NCI-H748 (cell line): Measurements from ENCODE around the gene IL1RL1.

Experiments
- DNase-seq: peaks from one replicate; lab custom pipeline; 2025; ENCODE audit not compliant: unreplicated experiment; lab: John Stamatoyannopoulos, UW

The IL1RL1 gene

GRCh38 chr2:102366406-102367112 is 55.2 kb downstream of the IL1RL1 start:
- DNase-seq: no peak

GRCh38 chr2:102367331-102367971 is 56.1 kb downstream of the IL1RL1 start:
- no peak for DNase-seq

GRCh38 chr2:102368461-102369109 is 57.2 kb downstream of the IL1RL1 start:
- no peak for DNase-seq

- DNase-seq: no peak
Measured at GRCh38 chr2:102369866-102370265, 58.5 kb downstream of the IL1RL1 start.

GRCh38 chr2:102376052-102376591 is 64.8 kb downstream of the IL1RL1 start:
- DNase-seq: no peak

GRCh38 chr2:102383722-102384121 is 72.4 kb downstream of the IL1RL1 start:
- no peak for DNase-seq

- no peak for DNase-seq
Measured at GRCh38 chr2:102385522-102385921, 74.2 kb downstream of the IL1RL1 start.

- DNase-seq: no peak
Measured at GRCh38 chr2:102386004-102386403, 74.6 kb downstream of the IL1RL1 start.

GRCh38 chr2:102386867-102387541 is 75.6 kb downstream of the IL1RL1 start:
- DNase-seq: no peak

- no peak for DNase-seq
Measured at GRCh38 chr2:102387763-102388546, 76.6 kb downstream of the IL1RL1 start.

- no peak for DNase-seq
Measured at GRCh38 chr2:102391565-102391964, 80.2 kb downstream of the IL1RL1 start.

GRCh38 chr2:102392096-102392495 is 80.7 kb downstream of the IL1RL1 start:
- no peak for DNase-seq

GRCh38 chr2:102392942-102393341 is 81.6 kb downstream of the IL1RL1 start:
- no peak for DNase-seq

GRCh38 chr2:102396012-102396411 is 84.6 kb downstream of the IL1RL1 start:
- DNase-seq: no peak

- DNase-seq: no peak
Measured at GRCh38 chr2:102397209-102397608, 85.8 kb downstream of the IL1RL1 start.

GRCh38 chr2:102399499-102400141 is 88.3 kb downstream of the IL1RL1 start:
- no peak for DNase-seq

GRCh38 chr2:102401456-102401855 is 90.1 kb downstream of the IL1RL1 start:
- no peak for DNase-seq
